Activated naive CD4-positive, alpha-beta T cell treated with anti-CD3 and anti-CD28 coated beads, Interleukin-2, amount 50 U/mL, for 16 hours (primary cell): ENCODE results near the gene HAUS5.
A peak's percentile ranks its signal among the peaks of the same experiment; 100 is the strongest.

Source experiments
- DNase-seq: peaks from one replicate; pipeline ENCODE4 v3.0.0-alpha.2; 2020

HAUS5 gene

DNA sequence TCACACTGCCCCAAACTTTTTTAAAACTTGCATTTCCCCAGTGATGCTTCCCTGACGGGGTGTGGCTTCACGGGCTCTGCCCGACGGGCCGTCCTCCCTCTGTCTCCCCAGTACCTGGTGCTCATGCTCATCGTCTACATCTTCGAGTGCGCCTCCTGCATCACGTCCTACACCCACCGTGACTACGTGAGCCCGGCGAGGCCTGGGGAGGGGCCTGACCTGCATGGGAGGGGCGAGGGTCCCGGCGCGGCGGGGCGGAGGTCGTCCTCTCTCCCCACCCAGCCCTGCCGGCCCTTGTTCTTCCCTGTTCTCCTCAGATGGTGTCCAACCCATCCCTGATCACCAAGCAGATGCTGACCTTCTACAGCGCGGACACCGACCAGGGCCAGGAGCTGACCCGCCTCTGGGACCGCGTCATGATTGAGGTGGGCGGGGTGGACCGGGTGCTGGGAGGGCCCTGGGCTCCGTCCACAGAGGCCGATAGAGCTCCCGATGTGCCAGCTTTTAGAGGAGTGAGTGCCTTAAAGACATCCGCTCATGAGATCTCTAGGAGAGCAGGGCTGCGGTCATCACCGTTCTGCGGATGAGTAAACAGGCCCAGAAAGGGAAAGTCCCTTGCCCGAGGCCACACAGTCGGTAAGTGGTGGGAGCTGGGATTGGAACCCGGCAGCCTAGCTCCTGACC, 60.7 kb downstream of the HAUS5 start:
- peak; percentile 30 for DNase-seq
